Left lung (tissue), 10 donors: ENCODE results near the gene CIRBP. TPM values are rescaled to one million over a fixed set of nuclear protein-coding genes. Genes with fewer than 3 reads are reported as not detected.
A peak's percentile ranks its signal among the peaks of the same experiment; 100 is the strongest.

Source experiments
- ATAC-seq: fragments of 200-7000 bp; cut with Tn5 transposase; one replicate; pipeline ENCODE4 v1.9.1; 2020; ENCODE audit warnings: moderate library complexity
- DNase-seq, 4 donors: peaks; one replicate each; pipeline ENCODE4 v3.0.0-alpha.2; 2013 to 2020
- H3K27ac ChIP-seq, 2 donors: fragments of 200-600 bp; sonication (generic) in 1 of 2; one replicate each; pipeline versions ENCODE4 v1.5.0 to v1.8.0; 2020 to 2021
- H3K27me3 ChIP-seq, 2 donors: fragments of 200-600 bp; sonication (generic) in 1 of 2; one replicate each; pipeline versions ENCODE4 v1.5.0 to v1.8.0; 2020 to 2021
- H3K36me3 ChIP-seq, 2 donors: fragments of 200-600 bp; sonication (generic) in 1 of 2; one replicate each; pipeline versions ENCODE4 v1.5.0 to v1.8.0; 2020 to 2021
- H3K4me1 ChIP-seq, 2 donors: fragments of 200-600 bp; one replicate each; pipeline ENCODE4 v1.8.0; 2021
- H3K4me3 ChIP-seq, 2 donors: fragments of 200-600 bp; sonication (generic) in 1 of 2; one replicate each; pipeline versions ENCODE4 v1.5.0 to v1.8.0; 2020 to 2021; ENCODE audit warnings: mild to moderate bottlenecking in 1 of 2
- H3K9me3 ChIP-seq, 2 donors: fragments of 200-600 bp; sonication (generic) in 1 of 2; one replicate each; pipeline versions ENCODE4 v1.5.0 to v1.8.0; 2020 to 2021
- intact Hi-C, 2 donors: fragments of 100-400 bp; cut with DNase I; formaldehyde crosslinking; loops; one replicate each; pipeline versions ENCODE4 v1.11.2 to v1.14.2; 2022
- polyA plus RNA-seq, 6 donors: library from polyadenylated mRNA; unstranded; fragments of 120-200 nt; gene quantifications; one replicate each; pipeline ENCODE4 v1.2.1, GENCODE V29; 2013; ENCODE audit not compliant: insufficient read length in 6 of 6
- total RNA-seq, 2 donors: library from RNA; stranded (reverse); fragmentation: NEBNext Ultra II Directional; extraction: Animal tissue kit (Norgen Biotek cat#: 25700); gene quantifications; one replicate each; pipeline ENCODE4 v1.2.1, GENCODE V29; 2021
- TF ChIP-seq, protein P1 (sequence below), 2 donors: fragments of 200-600 bp; sonication (generic) in 1 of 2; IDR thresholded peaks; one replicate each; pipeline versions ENCODE4 v1.5.0 to v1.8.0; 2021; ENCODE audit warnings: antibody characterized with exemption in 2 of 2
- donor health status: DM: no; HTN: yes; CAD: no.
- donor health status: DM: no; HTN: no; CAD: no.

Gene CIRBP
- total and polyA plus RNA-seq, 8 donors: 220 to 1,079 (median 949) TPM

DNA sequence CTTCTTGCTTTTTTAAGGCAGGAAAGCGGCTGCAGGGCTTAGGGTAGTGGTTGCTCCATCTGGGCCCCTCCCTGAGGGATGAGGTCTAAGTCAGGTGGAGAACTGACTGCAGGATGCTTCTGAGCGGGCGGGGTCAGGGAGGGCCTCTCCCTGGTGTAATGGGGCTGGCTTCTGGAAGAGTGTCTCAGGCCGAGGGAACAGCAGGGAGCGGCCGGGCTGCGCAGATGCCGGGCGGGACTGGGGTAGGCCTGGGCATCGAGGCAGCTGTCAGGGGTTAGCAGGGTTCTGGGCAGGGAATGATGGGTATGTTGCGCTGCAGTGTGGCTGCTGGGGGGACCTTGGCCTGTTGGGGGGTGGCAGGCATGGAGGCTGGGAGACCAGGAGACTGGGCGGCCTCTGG, 8.9 kb downstream of the CIRBP start:
- Histone ChIP-seq H3K36me3 (peaks cover 0 to 48% of the 10 kb centered on the region in 2 donors), H3K27me3 (peaks cover 0 to 5% of the 10 kb centered on the region in 2 donors), H3K9me3 (no peaks in the 10 kb centered on the region), H3K27ac (no peak overlapping the region), H3K4me3 (no peak overlapping the region), H3K4me1 (peaks cover 14 to 43% of the 10 kb centered on the region in 2 donors)
- intact Hi-C loops: no loop called here
- TF ChIP-seq, protein P1, sequence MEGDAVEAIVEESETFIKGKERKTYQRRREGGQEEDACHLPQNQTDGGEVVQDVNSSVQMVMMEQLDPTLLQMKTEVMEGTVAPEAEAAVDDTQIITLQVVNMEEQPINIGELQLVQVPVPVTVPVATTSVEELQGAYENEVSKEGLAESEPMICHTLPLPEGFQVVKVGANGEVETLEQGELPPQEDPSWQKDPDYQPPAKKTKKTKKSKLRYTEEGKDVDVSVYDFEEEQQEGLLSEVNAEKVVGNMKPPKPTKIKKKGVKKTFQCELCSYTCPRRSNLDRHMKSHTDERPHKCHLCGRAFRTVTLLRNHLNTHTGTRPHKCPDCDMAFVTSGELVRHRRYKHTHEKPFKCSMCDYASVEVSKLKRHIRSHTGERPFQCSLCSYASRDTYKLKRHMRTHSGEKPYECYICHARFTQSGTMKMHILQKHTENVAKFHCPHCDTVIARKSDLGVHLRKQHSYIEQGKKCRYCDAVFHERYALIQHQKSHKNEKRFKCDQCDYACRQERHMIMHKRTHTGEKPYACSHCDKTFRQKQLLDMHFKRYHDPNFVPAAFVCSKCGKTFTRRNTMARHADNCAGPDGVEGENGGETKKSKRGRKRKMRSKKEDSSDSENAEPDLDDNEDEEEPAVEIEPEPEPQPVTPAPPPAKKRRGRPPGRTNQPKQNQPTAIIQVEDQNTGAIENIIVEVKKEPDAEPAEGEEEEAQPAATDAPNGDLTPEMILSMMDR (IDR thresholded peaks at IDR 0.05): no peak
- ATAC-seq (no peak), DNase-seq (no peak)

DNA sequence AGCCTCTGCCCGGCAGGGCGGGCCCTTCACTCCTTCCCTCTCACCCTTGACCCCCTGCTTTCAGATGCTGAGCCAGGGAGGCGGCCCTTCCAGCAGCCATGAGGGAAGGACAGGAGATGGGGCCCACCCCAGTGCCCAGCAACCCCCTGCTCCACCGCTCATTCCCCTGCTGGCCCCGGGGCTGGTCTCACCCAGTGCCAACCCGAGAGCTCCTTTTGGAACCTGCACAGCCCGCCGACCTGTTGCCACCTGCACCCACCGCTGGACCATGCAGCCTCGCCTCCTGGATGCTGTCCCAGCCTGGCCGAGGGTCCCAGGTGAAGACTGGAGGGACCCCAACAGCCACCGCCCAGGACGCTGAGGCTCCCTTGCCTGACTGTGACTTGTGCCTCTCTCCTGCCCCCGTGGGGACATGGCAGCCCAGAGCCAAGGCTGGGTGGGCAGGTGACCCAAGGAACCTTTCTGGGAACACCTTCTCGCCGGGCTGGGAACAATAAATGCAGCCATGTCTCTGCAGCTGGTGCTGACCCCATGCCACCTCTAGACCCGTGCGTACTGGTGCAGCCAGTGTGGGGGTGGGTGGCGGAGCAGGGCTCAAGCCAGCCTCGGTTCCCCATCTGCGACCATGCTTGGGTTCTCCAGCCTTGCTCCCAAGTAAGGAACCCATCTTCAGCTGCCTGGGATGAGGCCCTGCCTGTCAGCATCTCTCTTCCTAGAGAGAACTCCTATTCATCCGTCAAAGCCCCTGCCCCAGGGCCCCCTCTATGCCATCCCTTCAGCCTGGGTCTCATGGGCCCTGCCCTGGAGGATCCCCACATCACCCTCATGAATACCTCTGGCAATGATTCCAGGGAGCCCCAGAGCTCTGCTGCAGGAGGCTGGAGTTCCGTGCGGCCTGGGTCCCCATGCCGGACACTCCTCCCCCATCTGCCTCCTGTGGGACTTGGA, 9.9 kb downstream of the CIRBP start:
- intact Hi-C loops: no loop called here
- peaks cover 0 to 14% of the 10 kb centered on the region in 2 donors for H3K27me3 ChIP-seq
- peaks cover 11 to 34% of the 10 kb centered on the region in 2 donors for H3K4me1 ChIP-seq
- TF ChIP-seq, protein P1 (IDR thresholded peaks at IDR 0.05): no peak
- H3K9me3 ChIP-seq: no peaks in the 10 kb centered on the region
- H3K27ac ChIP-seq: no peak overlapping the region
- H3K4me3 ChIP-seq: no peak overlapping the region
- DNase-seq: no peak
- peaks cover 0 to 39% of the 10 kb centered on the region in 2 donors for H3K36me3 ChIP-seq
- no peak for ATAC-seq

DNA sequence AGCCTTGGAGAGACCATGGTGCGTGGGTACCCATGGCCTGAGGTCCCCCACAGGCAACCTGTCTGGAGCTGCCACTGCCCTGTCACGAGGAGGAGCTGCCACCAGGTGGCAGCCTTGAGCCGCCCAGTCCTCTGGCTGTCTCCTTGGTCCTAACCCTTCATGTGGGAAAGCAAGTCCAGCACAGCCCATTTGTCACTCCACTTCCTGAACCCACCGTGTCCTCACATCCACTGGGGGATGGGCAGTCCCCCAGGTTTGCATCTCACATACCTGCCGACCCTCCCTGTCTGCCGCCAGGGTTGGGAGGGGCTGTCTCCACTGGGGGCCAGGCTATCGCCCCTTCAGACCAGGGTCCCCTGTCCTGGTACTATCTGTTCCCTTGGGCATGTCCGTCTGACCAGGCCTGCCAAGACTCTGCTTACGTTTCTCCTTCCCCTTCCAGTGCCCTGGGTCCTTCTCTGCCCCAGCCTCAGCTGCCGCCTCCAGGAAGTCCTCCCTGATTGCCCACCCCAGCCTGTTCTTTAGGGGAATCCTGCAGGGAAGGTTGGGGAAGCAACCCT, 10.7 kb downstream of the CIRBP start:
- ATAC-seq (peak; percentile 37), DNase-seq (peak; percentile 79 to 94 (median 86))
- intact Hi-C loops: no loop called here
- no peak overlapping the region for H3K27ac ChIP-seq
- H3K9me3 ChIP-seq: no peaks in the 10 kb centered on the region
- peaks cover 4 to 25% of the 10 kb centered on the region in 2 donors for H3K4me1 ChIP-seq
- TF ChIP-seq, protein P1 (IDR thresholded peaks at IDR 0.05): peak; percentile 96 to 97
- H3K27me3 ChIP-seq: peaks cover 6 to 23% of the 10 kb centered on the region in 2 donors
- peaks cover 0 to 30% of the 10 kb centered on the region in 2 donors for H3K36me3 ChIP-seq
- H3K4me3 ChIP-seq: no peak overlapping the region

DNA sequence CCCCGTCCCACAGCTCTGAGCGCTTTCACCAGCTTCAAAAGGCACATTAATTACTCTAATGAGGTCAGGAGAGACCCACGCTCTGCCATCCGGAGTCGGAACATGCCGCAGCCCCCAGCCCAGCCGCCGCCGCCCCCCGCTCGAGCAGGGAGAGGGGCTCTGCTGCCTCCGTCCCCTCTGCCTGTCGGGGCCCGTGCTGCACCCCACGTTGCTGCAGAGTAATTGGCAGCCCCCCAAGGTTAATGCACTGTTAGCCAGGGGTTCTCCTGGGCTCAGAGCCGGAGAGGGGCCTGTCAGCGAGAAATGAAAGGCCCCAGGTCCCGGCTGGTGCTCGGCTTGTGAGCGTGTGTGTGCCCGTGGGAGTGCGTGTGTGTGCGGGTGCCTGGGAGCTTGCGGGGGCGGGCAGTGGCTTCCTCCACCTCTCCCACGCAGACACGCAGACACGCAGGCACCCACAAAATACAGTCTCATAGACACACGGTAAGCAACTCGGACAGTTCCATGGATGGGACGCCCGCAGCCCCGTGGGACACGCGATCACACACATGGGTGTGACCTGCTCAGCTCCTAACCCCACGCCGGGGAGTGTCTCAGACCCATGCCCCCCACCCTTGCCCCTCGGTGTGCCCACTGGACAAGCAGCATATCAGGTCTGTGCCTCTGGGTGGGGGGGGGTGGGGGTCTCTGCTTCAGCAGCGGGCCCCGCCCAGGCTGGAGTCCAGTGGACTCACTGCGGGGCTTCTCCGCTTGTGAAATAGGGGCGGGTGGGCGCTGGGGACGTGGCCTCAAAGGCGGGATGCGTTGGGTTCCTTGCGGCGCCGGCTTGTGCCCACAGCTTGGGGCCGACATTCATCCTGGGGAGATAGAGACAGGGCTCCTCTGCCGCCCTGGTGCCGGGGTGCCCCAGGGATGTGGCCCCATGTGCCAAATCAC, 11.8 kb downstream of the CIRBP start:
- ATAC-seq (no peak), DNase-seq (no peak)
- Histone ChIP-seq H3K4me1 (peaks cover 0 to 21% of the 10 kb centered on the region in 2 donors), H3K36me3 (peaks cover 0 to 28% of the 10 kb centered on the region in 2 donors), H3K4me3 (no peak overlapping the region), H3K9me3 (no peaks in the 10 kb centered on the region), H3K27ac (no peak overlapping the region), H3K27me3 (peaks cover 11 to 31% of the 10 kb centered on the region in 2 donors)
- TF ChIP-seq, protein P1 (IDR thresholded peaks at IDR 0.05): no peak
- intact Hi-C loops: no loop called here
